Measurements from ENCODE around the gene NFKB2. TPM values are rescaled to one million over a fixed set of nuclear protein-coding genes. Genes with fewer than 3 reads are reported as not detected.

NFKB2 gene
- total and polyA plus RNA-seq, 2 of the 4 experiments (the other 2 are of a cell fraction), result 16.1 to 32.3 TPM

DNA sequence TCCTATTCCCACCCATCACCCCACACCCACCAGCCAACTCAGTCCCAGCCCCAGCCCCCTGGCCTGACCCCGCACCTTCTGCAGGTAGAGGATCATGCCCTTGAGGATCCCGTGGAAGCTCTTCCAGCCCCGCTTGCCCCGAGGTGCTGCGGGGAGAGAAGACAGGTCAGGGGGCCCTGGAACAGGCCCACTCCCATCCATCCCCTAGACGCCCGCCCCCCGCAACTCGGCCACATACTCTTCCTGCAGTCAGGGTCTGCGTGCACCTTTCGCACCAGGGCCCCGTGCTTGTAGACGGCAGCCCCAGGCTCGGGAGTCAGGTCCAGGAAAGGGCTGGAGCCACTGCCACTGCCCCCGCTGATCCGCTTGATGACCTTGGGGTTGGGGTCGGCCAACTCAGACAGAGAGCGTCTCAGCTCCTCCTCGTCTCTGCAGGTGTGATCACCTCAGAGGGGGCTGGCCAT is 9.6 kb downstream of the NFKB2 start:
- no peak overlapping the region for H3K18ac ChIP-seq (ENCODE audit: low read depth, low read length)
- H2AFZ ChIP-seq (replicated peaks; ENCODE audit: low read length, poor library complexity), result no peak overlapping the region
- H4K5ac ChIP-seq (ENCODE audit: low read depth, low read length), result no peak overlapping the region
- peaks cover 6% of the 10 kb centered on the region for H4K20me1 ChIP-seq (ENCODE audit: insufficient read depth, low read length)
- intact Hi-C loops (cut with micrococcal nuclease), result no loop called here
- WGBS, 2 experiments (ENCODE audit: extremely low coverage in 2 of 2, insufficient read length in 1 of 2), result 92% methylated on average over 5 of the region's 19 CpGs; no CpG with 5 or more reads in 1 of the 2 experiments
- H2AK9ac ChIP-seq (replicated peaks; ENCODE audit: low read depth, low read length, poor library complexity), result no peak overlapping the region
- peaks cover 8% of the 10 kb centered on the region in 2 experiments; a peak in 3 of 4 replicates for H3K79me1 ChIP-seq (ENCODE audit: low read depth in 1 of 2, low read length in 2 of 2)
- ATAC-seq (ENCODE audit: low read depth) (no peak), DNase-seq (no peak)
- H3K27me3 ChIP-seq (ENCODE audit: control insufficient read depth, insufficient read depth, low read length), result peaks cover 12% of the 10 kb centered on the region; the same call in 1 of the 2 replicates
- no peaks in the 10 kb centered on the region for H3K9me3 ChIP-seq (ENCODE audit: control insufficient read depth, insufficient read depth, low read length)
- H3K9ac ChIP-seq (ENCODE audit: low read depth, low read length), result no peak overlapping the region
- no peak overlapping the region for H4K8ac ChIP-seq (ENCODE audit: low read depth in 2 of 2, low read length in 2 of 2)
- CTCF ChIA-PET, result no interaction called here
- H3K36me3 ChIP-seq (ENCODE audit: control insufficient read depth, insufficient read depth, low read length), result peaks cover 19% of the 10 kb centered on the region
- no peak overlapping the region for H3K27ac ChIP-seq (ENCODE audit: insufficient read depth, low read length)
- H2BK5ac ChIP-seq (ENCODE audit: low read depth, low read length, poor library complexity, severe bottlenecking), result no peak overlapping the region
- H3K4me1 ChIP-seq (ENCODE audit: control insufficient read depth, insufficient read depth, low read length), result peaks cover 13% of the 10 kb centered on the region
- H3K4me2 ChIP-seq (ENCODE audit: low read depth, low read length), result no peak overlapping the region
- TF ChIP-seq CEBPB (IDR thresholded peaks at IDR 0.05; ENCODE audit: low read depth, low read length) (no peak), MXI1 (IDR thresholded peaks at IDR 0.05; ENCODE audit: borderline replicate concordance, low read depth, low read length) (no peak), MAZ (IDR thresholded peaks at IDR 0.05; ENCODE audit: borderline replicate concordance, low read depth, low read length) (no peak), SMC3 (IDR thresholded peaks at IDR 0.05; ENCODE audit: low read depth, low read length) (no peak), RAD21 (IDR thresholded peaks at IDR 0.05; ENCODE audit: low read length) (no peak), CHD1 (IDR thresholded peaks at IDR 0.05; ENCODE audit: low read depth, low read length) (no peak), POLR2A (IDR thresholded peaks at IDR 0.05; ENCODE audit: low read depth, low read length) (no peak), NFE2L2 (IDR thresholded peaks at IDR 0.05; ENCODE audit: low read depth, low read length) (no peak), RCOR1 (IDR thresholded peaks at IDR 0.05; ENCODE audit: insufficient replicate concordance, low read length) (no peak), FOS (IDR thresholded peaks at IDR 0.05; ENCODE audit: low read depth, low read length) (no peak), RFX5 (IDR thresholded peaks at IDR 0.05; ENCODE audit: low read depth, low read length) (no peak), BHLHE40 (IDR thresholded peaks at IDR 0.05; ENCODE audit: low read depth, low read length) (no peak)
- TF ChIP-seq, protein P1, sequence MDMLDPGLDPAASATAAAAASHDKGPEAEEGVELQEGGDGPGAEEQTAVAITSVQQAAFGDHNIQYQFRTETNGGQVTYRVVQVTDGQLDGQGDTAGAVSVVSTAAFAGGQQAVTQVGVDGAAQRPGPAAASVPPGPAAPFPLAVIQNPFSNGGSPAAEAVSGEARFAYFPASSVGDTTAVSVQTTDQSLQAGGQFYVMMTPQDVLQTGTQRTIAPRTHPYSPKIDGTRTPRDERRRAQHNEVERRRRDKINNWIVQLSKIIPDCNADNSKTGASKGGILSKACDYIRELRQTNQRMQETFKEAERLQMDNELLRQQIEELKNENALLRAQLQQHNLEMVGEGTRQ (IDR thresholded peaks at IDR 0.05; ENCODE audit: low read depth, low read length), result no peak
- TF ChIP-seq, protein P2, sequence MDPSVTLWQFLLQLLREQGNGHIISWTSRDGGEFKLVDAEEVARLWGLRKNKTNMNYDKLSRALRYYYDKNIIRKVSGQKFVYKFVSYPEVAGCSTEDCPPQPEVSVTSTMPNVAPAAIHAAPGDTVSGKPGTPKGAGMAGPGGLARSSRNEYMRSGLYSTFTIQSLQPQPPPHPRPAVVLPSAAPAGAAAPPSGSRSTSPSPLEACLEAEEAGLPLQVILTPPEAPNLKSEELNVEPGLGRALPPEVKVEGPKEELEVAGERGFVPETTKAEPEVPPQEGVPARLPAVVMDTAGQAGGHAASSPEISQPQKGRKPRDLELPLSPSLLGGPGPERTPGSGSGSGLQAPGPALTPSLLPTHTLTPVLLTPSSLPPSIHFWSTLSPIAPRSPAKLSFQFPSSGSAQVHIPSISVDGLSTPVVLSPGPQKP (IDR thresholded peaks at IDR 0.05; ENCODE audit: borderline replicate concordance, low read depth, low read length), result no peak
- TF ChIP-seq, protein P3, sequence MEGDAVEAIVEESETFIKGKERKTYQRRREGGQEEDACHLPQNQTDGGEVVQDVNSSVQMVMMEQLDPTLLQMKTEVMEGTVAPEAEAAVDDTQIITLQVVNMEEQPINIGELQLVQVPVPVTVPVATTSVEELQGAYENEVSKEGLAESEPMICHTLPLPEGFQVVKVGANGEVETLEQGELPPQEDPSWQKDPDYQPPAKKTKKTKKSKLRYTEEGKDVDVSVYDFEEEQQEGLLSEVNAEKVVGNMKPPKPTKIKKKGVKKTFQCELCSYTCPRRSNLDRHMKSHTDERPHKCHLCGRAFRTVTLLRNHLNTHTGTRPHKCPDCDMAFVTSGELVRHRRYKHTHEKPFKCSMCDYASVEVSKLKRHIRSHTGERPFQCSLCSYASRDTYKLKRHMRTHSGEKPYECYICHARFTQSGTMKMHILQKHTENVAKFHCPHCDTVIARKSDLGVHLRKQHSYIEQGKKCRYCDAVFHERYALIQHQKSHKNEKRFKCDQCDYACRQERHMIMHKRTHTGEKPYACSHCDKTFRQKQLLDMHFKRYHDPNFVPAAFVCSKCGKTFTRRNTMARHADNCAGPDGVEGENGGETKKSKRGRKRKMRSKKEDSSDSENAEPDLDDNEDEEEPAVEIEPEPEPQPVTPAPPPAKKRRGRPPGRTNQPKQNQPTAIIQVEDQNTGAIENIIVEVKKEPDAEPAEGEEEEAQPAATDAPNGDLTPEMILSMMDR (conservative IDR thresholded peaks at IDR 0.05; ENCODE audit: low read depth, low read length), result no peak
- no peak overlapping the region for H3K23ac ChIP-seq (ENCODE audit: low read depth, low read length)
- in situ Hi-C loops (cut with MboI; ENCODE audit: low sequenced_read_pairs), result no loop called here
- H4K91ac ChIP-seq (ENCODE audit: insufficient read depth, low read depth, low read length), result no peak overlapping the region
- no peak overlapping the region for H2BK120ac ChIP-seq (ENCODE audit: low read depth, low read length)
- BruUV-seq (replicated peaks), result no TSS peak
- H3K9me1 ChIP-seq (ENCODE audit: insufficient read depth, low read length), result peaks cover 11% of the 10 kb centered on the region; the same call in 1 of the 2 replicates
- no peak overlapping the region for H2AK5ac ChIP-seq (ENCODE audit: low read depth, low read length)
- no peak overlapping the region for H3K14ac ChIP-seq (replicated peaks; ENCODE audit: low read depth, low read length)
- POLR2A ChIA-PET (ENCODE audit: unreplicated experiment), result interaction anchor here (1.0 kb wide), 1 partner anchor 9 kb away, joined by 3 read pairs; the partner anchor contains the start of gene NFKB2
- H2BK20ac ChIP-seq (ENCODE audit: low read depth, low read length), result no peak overlapping the region
- H3K56ac ChIP-seq (ENCODE audit: extremely low read depth, insufficient read depth, low read length), result no peak overlapping the region
- H2BK15ac ChIP-seq (ENCODE audit: low read depth, low read length), result no peak overlapping the region
- dilution Hi-C loops (cut with HindIII; ENCODE audit: low sequenced_read_pairs, unreplicated experiment), result no loop called here
- H3K4ac ChIP-seq (ENCODE audit: low read depth, low read length), result no peak overlapping the region
- H3K4me3 ChIP-seq (ENCODE audit: insufficient read depth, low read depth, low read length), result no peak overlapping the region

Data from IMR-90 (cell line).